ENCODE results near the gene RFX8. TPM values are rescaled to one million over a fixed set of nuclear protein-coding genes. Genes with fewer than 3 reads are reported as not detected.

RFX8 gene
- total and polyA plus RNA-seq, 9 of the 15 experiments (the other 6 are each of a cell fraction or from before 2014, with no cell fraction given): not detected

GRCh38 chr2:101382442-101382841 is 92.5 kb downstream of the RFX8 start:
- Histone ChIP-seq H3K4me2 (ENCODE audit: insufficient read depth, low read length) (no peak overlapping the region), H3K79me2 (ENCODE audit: control insufficient read depth, insufficient read depth, low read length) (no peaks in the 10 kb centered on the region), H3K9me1 (ENCODE audit: control insufficient read depth, insufficient read depth, low read length) (no peaks in the 10 kb centered on the region), H3K9ac (ENCODE audit: insufficient read depth in 1 of 2, low read depth in 2 of 2, low read length in 2 of 2) (no peak overlapping the region), H3K36me3 (ENCODE audit: control insufficient read depth, insufficient read depth, low read length) (no peaks in the 10 kb centered on the region), H3K4me3 (no peak overlapping the region), H3K9me3 (replicated peaks; ENCODE audit: control insufficient read depth, insufficient read depth, low read depth, low read length) (no peaks in the 10 kb centered on the region), H2AFZ (ENCODE audit: low read depth, low read length) (no peak overlapping the region), H3K4me1 (replicated peaks in 1 of 2; ENCODE audit: control insufficient read depth in 2 of 2, insufficient read depth in 2 of 2, low read length in 2 of 2) (peaks cover 0 to 8% of the 10 kb centered on the region in 2 experiments; a peak in 2 of 5 replicates), H3K27me3 (ENCODE audit: control insufficient read depth in 2 of 2, insufficient read depth in 2 of 2, low read length in 2 of 2) (peaks cover 17 to 50% of the 10 kb centered on the region in 2 experiments; a peak in 4 of 5 replicates), H3K27ac (ENCODE audit: extremely low read depth, low read depth, low read length) (no peak overlapping the region), H4K20me1 (replicated peaks; ENCODE audit: control insufficient read depth, insufficient read depth, low read length) (no peaks in the 10 kb centered on the region)
- FAIRE-seq (no peak), DNase-seq (ENCODE audit: extremely low read depth in 1 of 4, low spot score in 3 of 4) (no peak), ATAC-seq (no peak)
- intact Hi-C loops (cut with micrococcal nuclease): no loop called here
- BruUV-seq (replicated peaks): no TSS peak
- in situ Hi-C loops (cut with MboI): no loop called here
- WGBS (ENCODE audit: insufficient coverage, low coverage, missing lambda C conversion rate): 0% methylated on average over 2 of the region's 2 CpGs
- TF ChIP-seq, protein P1, sequence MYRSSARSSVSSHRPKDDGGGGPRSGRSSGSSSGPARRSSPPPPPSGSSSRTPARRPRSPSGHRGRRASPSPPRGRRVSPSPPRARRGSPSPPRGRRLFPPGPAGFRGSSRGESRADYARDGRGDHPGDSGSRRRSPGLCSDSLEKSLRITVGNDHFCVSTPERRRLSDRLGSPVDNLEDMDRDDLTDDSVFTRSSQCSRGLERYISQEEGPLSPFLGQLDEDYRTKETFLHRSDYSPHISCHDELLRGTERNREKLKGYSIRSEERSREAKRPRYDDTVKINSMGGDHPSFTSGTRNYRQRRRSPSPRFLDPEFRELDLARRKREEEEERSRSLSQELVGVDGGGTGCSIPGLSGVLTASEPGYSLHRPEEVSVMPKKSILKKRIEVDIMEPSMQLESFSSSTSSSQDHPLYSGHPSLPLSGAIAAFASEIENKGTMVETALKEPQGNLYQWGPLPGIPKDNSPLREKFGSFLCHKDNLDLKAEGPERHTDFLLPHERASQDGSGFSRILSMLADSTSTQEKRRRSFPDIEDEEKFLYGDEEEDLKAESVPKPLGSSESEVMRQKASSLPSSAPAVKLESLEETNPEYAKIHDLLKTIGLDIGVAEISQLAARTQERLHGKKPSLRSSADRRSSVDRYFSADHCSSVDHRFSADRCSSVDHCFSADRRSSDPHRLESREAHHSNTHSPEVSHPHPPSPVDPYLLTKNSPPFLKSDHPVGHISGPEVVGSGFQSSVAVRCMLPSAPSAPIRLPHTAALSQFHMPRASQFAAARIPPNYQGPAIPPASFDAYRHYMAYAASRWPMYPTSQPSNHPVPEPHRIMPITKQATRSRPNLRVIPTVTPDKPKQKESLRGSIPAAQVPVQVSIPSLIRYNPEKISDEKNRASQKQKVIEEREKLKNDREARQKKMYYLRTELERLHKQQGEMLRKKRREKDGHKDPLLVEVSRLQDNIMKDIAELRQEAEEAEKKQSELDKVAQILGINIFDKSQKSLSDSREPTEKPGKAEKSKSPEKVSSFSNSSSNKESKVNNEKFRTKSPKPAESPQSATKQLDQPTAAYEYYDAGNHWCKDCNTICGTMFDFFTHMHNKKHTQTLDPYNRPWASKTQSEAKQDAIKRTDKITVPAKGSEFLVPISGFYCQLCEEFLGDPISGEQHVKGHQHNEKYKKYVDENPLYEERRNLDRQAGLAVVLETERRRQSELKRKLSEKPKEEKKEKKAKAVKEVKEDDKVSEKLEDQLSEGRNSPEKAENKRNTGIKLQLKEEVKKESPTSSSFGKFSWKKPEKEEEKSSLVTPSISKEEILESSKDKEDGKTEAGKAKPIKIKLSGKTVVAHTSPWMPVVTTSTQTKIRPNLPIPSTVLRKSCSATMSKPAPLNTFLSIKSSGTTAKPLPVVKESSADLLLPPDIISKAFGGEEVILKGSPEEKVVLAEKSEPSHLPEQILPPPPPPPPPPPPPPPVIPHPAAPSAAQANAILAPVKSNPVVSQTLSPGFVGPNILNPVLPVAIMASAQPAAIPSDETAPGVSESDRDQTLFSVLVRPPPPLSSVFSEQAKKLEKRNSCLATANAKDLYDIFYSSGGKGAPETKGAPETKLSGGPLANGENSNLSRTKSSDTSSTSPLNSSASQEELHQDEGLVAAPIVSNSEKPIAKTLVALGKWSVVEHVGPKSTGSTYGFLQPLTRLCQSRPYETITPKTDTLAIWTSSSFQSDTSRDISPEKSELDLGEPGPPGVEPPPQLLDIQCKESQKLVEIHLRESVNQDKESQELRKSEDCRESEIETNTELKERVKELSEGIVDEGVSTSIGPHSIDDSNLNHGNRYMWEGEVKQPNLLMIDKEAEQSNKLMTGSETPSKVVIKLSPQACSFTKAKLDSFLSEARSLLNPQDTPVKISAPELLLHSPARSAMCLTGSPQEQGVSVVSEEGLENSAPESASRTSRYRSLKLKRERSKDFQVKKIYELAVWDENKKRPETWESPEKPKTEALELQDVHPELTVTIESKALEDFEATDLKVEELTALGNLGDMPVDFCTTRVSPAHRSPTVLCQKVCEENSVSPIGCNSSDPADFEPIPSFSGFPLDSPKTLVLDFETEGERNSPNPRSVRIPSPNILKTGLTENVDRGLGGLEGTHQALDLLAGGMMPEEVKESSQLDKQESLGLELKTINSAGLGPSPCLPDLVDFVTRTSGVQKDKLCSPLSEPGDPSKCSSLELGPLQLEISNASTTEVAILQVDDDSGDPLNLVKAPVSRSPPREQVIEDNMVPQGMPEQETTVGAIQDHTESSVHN (IDR thresholded peaks at IDR 0.05; ENCODE audit: borderline replicate concordance in 1 of 2, low read depth in 1 of 2): no peak
- TF ChIP-seq SP1 (CRISPR knock-in tag; IDR thresholded peaks at IDR 0.05) (no peak), HMG20B (CRISPR knock-in tag; IDR thresholded peaks at IDR 0.05) (no peak)
- TF ChIP-seq, protein P2, sequence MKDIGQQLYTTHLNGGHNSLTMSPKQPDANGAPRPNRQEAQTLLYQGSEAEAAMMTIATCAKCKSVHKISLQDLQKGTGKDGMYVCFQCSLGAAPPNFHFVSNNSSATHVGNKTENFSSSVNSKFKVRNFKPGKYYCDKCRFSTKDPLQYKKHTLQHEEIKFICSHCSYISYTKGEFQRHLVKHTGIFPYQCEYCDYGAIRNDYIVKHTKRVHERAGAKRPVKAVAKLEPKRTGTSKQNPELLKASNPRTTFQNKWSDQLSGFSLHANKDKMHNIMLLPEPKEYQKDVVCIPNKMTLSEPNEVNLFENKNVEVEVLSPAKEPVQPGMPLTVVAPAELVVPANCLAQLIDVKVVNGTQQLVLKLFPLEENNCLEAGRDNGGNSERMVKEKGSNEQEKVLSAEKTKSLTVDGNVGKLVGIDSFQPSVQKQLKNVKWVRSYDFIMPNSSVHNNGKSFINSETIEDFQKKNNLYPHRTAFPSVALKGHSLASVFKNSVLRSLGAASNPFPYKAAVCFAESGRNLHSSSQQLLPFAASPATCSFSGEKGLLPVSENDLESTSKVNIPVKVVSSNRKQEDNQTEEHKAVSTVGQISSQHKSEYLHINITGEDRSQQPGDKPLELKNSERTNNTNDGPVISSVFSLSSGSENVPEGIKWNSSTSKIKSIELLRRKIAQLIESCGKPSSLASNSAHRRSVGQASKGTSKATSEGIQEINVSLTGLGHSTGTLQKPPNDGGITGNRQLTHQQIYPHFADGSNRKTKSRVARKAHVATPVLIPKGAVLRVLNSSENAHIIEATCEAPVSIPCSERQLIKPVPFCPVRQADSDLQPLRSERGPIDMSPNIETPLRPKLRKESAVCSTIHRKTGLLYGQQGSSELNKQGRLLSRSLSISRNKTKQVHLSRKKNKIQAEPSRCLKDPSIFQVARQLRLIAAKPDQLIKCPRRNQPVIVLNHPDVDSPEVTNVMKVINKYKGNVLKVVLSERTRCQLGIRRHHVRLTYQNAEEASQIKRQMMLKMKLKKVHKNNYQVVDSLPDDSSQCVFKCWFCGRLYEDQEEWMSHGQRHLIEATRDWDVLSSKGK (CRISPR knock-in tag; IDR thresholded peaks at IDR 0.05): no peak
- TF ChIP-seq, protein P3, sequence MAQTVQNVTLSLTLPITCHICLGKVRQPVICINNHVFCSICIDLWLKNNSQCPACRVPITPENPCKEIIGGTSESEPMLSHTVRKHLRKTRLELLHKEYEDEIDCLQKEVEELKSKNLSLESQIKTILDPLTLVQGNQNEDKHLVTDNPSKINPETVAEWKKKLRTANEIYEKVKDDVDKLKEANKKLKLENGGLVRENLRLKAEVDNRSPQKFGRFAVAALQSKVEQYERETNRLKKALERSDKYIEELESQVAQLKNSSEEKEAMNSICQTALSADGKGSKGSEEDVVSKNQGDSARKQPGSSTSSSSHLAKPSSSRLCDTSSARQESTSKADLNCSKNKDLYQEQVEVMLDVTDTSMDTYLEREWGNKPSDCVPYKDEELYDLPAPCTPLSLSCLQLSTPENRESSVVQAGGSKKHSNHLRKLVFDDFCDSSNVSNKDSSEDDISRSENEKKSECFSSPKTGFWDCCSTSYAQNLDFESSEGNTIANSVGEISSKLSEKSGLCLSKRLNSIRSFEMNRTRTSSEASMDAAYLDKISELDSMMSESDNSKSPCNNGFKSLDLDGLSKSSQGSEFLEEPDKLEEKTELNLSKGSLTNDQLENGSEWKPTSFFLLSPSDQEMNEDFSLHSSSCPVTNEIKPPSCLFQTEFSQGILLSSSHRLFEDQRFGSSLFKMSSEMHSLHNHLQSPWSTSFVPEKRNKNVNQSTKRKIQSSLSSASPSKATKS (CRISPR knock-in tag; IDR thresholded peaks at IDR 0.05): no peak
- CTCF ChIA-PET (ENCODE audit: low intra/inter-chr PET ratio): no interaction called here
- POLR2A ChIA-PET: no interaction called here

Data from K562 (cell line).